ENCODE measurements around the gene OR52K1.
A peak's percentile ranks its signal among the peaks of the same experiment; 100 is the strongest.
"Not testable (repeated sequence)": the region's sequence is repeated elsewhere in the genome, so short reads cannot be mapped to it uniquely, and the experiment has no call there.

The OR52K1 gene

GRCh38 chr11:4491405-4491804, 9.0 kb downstream of the OR52K1 start:
- DNase-seq (ENCODE audit: low read depth in 2 of 3, low spot score in 1 of 3), result not testable (repeated sequence)

GRCh38 chr11:4491878-4492606, 9.6 kb downstream of the OR52K1 start:
- no peak for DNase-seq (ENCODE audit: low read depth in 2 of 3, low spot score in 1 of 3)

- no peak for DNase-seq (ENCODE audit: low read depth in 2 of 3, low spot score in 1 of 3)
Measured at GRCh38 chr11:4493480-4493818, 11.0 kb downstream of the OR52K1 start.

- peak in 1 of 3 donors; percentile 14 for DNase-seq (ENCODE audit: low read depth in 2 of 3, low spot score in 1 of 3)
Measured at GRCh38 chr11:4495487-4495886, 13.0 kb downstream of the OR52K1 start.

GRCh38 chr11:4495986-4496385, 13.5 kb downstream of the OR52K1 start:
- no peak for DNase-seq (ENCODE audit: low read depth in 2 of 3, low spot score in 1 of 3)

GRCh38 chr11:4496557-4497248, 14.3 kb downstream of the OR52K1 start:
- DNase-seq (ENCODE audit: low read depth in 2 of 3, low spot score in 1 of 3), result no peak

- no peak for DNase-seq (ENCODE audit: low read depth in 2 of 3, low spot score in 1 of 3)
Measured at GRCh38 chr11:4508886-4509285, 26.4 kb downstream of the OR52K1 start.

GRCh38 chr11:4511282-4512245, 29.1 kb downstream of the OR52K1 start:
- no peak for DNase-seq (ENCODE audit: low read depth in 2 of 3, low spot score in 1 of 3)

- no peak for DNase-seq (ENCODE audit: low read depth in 2 of 3, low spot score in 1 of 3)
Measured at GRCh38 chr11:4514196-4514595, 31.8 kb downstream of the OR52K1 start.

- DNase-seq (ENCODE audit: low read depth in 2 of 3, low spot score in 1 of 3), result no peak
Measured at GRCh38 chr11:4522339-4522738, 39.9 kb downstream of the OR52K1 start.

- no peak for DNase-seq (ENCODE audit: low read depth in 2 of 3, low spot score in 1 of 3)
Measured at GRCh38 chr11:4522752-4523151, 40.3 kb downstream of the OR52K1 start.

GRCh38 chr11:4523666-4524065, 41.2 kb downstream of the OR52K1 start:
- DNase-seq (ENCODE audit: low read depth in 2 of 3, low spot score in 1 of 3), result no peak

GRCh38 chr11:4527926-4528325, 45.5 kb downstream of the OR52K1 start:
- DNase-seq (ENCODE audit: low read depth in 2 of 3, low spot score in 1 of 3), result no peak

GRCh38 chr11:4531686-4532085, 49.2 kb downstream of the OR52K1 start:
- DNase-seq (ENCODE audit: low read depth in 2 of 3, low spot score in 1 of 3), result not testable (repeated sequence)

- peak; percentile 8 to 61 (median 20) for DNase-seq (ENCODE audit: low read depth in 2 of 3, low spot score in 1 of 3)
Measured at GRCh38 chr11:4539603-4540219, 57.3 kb downstream of the OR52K1 start.

- DNase-seq (ENCODE audit: low read depth in 2 of 3, low spot score in 1 of 3), result no peak
Measured at GRCh38 chr11:4541071-4541470, 58.6 kb downstream of the OR52K1 start.
